ENCODE results near the gene LY6G5C. TPM values are rescaled to one million over a fixed set of nuclear protein-coding genes. Genes with fewer than 3 reads are reported as not detected.

Gene LY6G5C
- total and polyA plus RNA-seq, 2 of the 13 experiments (the other 11 are each of a cell fraction or from before 2014, with no cell fraction given), result 0.33 to 0.55 TPM

DNA sequence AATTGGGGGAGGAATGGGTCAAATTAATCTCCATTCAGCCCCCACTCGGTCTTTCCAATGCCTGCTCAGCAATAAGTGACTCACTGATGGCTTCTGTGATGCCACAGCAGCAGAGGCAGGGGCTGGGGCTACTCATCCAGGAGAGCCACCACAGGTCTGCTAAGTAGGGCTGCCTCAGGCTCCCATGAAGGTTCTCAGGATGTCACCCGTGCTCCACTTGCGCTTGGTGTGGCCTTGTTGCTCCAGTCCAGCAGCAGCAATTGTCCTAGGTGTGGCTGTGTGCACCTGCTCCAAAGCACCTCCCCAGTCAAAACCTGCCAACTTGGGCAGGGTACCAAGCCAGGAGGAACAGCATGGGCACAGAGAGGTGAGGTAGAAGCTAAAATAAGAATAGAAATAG lies 41.3 kb upstream of the LY6G5C start (continued):
- TF ChIP-seq, protein P1, sequence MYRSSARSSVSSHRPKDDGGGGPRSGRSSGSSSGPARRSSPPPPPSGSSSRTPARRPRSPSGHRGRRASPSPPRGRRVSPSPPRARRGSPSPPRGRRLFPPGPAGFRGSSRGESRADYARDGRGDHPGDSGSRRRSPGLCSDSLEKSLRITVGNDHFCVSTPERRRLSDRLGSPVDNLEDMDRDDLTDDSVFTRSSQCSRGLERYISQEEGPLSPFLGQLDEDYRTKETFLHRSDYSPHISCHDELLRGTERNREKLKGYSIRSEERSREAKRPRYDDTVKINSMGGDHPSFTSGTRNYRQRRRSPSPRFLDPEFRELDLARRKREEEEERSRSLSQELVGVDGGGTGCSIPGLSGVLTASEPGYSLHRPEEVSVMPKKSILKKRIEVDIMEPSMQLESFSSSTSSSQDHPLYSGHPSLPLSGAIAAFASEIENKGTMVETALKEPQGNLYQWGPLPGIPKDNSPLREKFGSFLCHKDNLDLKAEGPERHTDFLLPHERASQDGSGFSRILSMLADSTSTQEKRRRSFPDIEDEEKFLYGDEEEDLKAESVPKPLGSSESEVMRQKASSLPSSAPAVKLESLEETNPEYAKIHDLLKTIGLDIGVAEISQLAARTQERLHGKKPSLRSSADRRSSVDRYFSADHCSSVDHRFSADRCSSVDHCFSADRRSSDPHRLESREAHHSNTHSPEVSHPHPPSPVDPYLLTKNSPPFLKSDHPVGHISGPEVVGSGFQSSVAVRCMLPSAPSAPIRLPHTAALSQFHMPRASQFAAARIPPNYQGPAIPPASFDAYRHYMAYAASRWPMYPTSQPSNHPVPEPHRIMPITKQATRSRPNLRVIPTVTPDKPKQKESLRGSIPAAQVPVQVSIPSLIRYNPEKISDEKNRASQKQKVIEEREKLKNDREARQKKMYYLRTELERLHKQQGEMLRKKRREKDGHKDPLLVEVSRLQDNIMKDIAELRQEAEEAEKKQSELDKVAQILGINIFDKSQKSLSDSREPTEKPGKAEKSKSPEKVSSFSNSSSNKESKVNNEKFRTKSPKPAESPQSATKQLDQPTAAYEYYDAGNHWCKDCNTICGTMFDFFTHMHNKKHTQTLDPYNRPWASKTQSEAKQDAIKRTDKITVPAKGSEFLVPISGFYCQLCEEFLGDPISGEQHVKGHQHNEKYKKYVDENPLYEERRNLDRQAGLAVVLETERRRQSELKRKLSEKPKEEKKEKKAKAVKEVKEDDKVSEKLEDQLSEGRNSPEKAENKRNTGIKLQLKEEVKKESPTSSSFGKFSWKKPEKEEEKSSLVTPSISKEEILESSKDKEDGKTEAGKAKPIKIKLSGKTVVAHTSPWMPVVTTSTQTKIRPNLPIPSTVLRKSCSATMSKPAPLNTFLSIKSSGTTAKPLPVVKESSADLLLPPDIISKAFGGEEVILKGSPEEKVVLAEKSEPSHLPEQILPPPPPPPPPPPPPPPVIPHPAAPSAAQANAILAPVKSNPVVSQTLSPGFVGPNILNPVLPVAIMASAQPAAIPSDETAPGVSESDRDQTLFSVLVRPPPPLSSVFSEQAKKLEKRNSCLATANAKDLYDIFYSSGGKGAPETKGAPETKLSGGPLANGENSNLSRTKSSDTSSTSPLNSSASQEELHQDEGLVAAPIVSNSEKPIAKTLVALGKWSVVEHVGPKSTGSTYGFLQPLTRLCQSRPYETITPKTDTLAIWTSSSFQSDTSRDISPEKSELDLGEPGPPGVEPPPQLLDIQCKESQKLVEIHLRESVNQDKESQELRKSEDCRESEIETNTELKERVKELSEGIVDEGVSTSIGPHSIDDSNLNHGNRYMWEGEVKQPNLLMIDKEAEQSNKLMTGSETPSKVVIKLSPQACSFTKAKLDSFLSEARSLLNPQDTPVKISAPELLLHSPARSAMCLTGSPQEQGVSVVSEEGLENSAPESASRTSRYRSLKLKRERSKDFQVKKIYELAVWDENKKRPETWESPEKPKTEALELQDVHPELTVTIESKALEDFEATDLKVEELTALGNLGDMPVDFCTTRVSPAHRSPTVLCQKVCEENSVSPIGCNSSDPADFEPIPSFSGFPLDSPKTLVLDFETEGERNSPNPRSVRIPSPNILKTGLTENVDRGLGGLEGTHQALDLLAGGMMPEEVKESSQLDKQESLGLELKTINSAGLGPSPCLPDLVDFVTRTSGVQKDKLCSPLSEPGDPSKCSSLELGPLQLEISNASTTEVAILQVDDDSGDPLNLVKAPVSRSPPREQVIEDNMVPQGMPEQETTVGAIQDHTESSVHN (CRISPR knock-in tag; IDR thresholded peaks at IDR 0.05), result no peak
- TF ChIP-seq ZNF552 (CRISPR knock-in tag; IDR thresholded peaks at IDR 0.05; ENCODE audit: borderline replicate concordance) (no peak), ZNF333 (CRISPR knock-in tag; IDR thresholded peaks at IDR 0.05; ENCODE audit: borderline replicate concordance) (no peak), CHCHD3 (CRISPR knock-in tag; IDR thresholded peaks at IDR 0.05) (no peak), ZNF136 (CRISPR knock-in tag; IDR thresholded peaks at IDR 0.05; ENCODE audit: low read depth) (no peak), ETV6 (CRISPR knock-in tag; conservative IDR thresholded peaks at IDR 0.05) (no peak)
- TF ChIP-seq, protein P2, sequence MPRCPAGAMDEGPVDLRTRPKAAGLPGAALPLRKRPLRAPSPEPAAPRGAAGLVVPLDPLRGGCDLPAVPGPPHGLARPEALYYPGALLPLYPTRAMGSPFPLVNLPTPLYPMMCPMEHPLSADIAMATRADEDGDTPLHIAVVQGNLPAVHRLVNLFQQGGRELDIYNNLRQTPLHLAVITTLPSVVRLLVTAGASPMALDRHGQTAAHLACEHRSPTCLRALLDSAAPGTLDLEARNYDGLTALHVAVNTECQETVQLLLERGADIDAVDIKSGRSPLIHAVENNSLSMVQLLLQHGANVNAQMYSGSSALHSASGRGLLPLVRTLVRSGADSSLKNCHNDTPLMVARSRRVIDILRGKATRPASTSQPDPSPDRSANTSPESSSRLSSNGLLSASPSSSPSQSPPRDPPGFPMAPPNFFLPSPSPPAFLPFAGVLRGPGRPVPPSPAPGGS (CRISPR knock-in tag; IDR thresholded peaks at IDR 0.05), result no peak
- TF ChIP-seq, protein P3, sequence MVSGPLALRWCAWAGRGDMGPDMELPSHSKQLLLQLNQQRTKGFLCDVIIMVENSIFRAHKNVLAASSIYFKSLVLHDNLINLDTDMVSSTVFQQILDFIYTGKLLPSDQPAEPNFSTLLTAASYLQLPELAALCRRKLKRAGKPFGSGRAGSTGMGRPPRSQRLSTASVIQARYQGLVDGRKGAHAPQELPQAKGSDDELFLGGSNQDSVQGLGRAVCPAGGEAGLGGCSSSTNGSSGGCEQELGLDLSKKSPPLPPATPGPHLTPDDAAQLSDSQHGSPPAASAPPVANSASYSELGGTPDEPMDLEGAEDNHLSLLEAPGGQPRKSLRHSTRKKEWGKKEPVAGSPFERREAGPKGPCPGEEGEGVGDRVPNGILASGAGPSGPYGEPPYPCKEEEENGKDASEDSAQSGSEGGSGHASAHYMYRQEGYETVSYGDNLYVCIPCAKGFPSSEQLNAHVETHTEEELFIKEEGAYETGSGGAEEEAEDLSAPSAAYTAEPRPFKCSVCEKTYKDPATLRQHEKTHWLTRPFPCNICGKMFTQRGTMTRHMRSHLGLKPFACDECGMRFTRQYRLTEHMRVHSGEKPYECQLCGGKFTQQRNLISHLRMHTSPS (CRISPR knock-in tag; IDR thresholded peaks at IDR 0.05; ENCODE audit: low read depth), result no peak
